MV-4-11 (cell line): ENCODE data around the gene ARHGAP45.

Experiments
- DNase-seq: peaks from one replicate; lab custom pipeline; 2025; lab: John Stamatoyannopoulos, UW

ARHGAP45 gene

GRCh38 chr19:1072371-1073015 lies 5.5 kb downstream of the ARHGAP45 start:
- no peak for DNase-seq

GRCh38 chr19:1073063-1073955 lies 6.3 kb downstream of the ARHGAP45 start:
- no peak for DNase-seq

GRCh38 chr19:1073956-1074517 lies 7.1 kb downstream of the ARHGAP45 start:
- no peak for DNase-seq

GRCh38 chr19:1074544-1075283 lies 7.7 kb downstream of the ARHGAP45 start:
- DNase-seq, result peak; percentile 83

GRCh38 chr19:1076046-1076386 lies 9.0 kb downstream of the ARHGAP45 start:
- no peak for DNase-seq

GRCh38 chr19:1076951-1077350 lies 10.0 kb downstream of the ARHGAP45 start:
- peak; percentile 96 for DNase-seq

GRCh38 chr19:1079566-1080111 lies 12.7 kb downstream of the ARHGAP45 start:
- DNase-seq, result no peak

- DNase-seq, result no peak
These were observed 13.6 kb downstream of the ARHGAP45 start for GRCh38 chr19:1080360-1081161.

- DNase-seq, result no peak
These were observed 14.6 kb downstream of the ARHGAP45 start for GRCh38 chr19:1081301-1082164.

- peak; percentile 53 for DNase-seq
These were observed 15.4 kb downstream of the ARHGAP45 start for GRCh38 chr19:1082165-1082927.

GRCh38 chr19:1082928-1083816 lies 16.2 kb downstream of the ARHGAP45 start:
- DNase-seq, result no peak

- no peak for DNase-seq
These were observed 17.3 kb downstream of the ARHGAP45 start for GRCh38 chr19:1084024-1084868.

GRCh38 chr19:1085053-1085658 lies 18.2 kb downstream of the ARHGAP45 start:
- no peak for DNase-seq

- no peak for DNase-seq
These were observed 18.9 kb downstream of the ARHGAP45 start for GRCh38 chr19:1085676-1086442.

- DNase-seq, result no peak
These were observed 19.6 kb downstream of the ARHGAP45 start for GRCh38 chr19:1086613-1087012.

- peak; percentile 99 for DNase-seq
These were observed 20.9 kb downstream of the ARHGAP45 start for GRCh38 chr19:1087813-1088415.
